Breast epithelium (tissue), 4 donors: ENCODE results near the gene ABCC1. TPM values are rescaled to one million over a fixed set of nuclear protein-coding genes. Genes with fewer than 3 reads are reported as not detected.

ENCODE experiments used
- DNase-seq, 2 donors: peaks; one replicate each; pipeline ENCODE4 v3.0.0-alpha.2; 2019; ENCODE audit warnings: low spot score in 2 of 2
- H3K27ac ChIP-seq, 2 donors: fragments of 200-600 bp; sonication (generic) in 1 of 2; one replicate each; pipeline ENCODE4 v1.5.1; 2016 to 2019; ENCODE audit warnings: mild to moderate bottlenecking in 1 of 2
- H3K27me3 ChIP-seq, 2 donors: fragments of 200-600 bp; sonication (generic) in 1 of 2; one replicate each; pipeline versions ENCODE4 v1.5.1 to v1.6.0; 2017 to 2019; ENCODE audit warnings: control low read depth in 1 of 2, mild to moderate bottlenecking in 1 of 2
- H3K36me3 ChIP-seq: fragments of 200-600 bp; one replicate; pipeline ENCODE4 v1.5.1; 2019
- H3K4me1 ChIP-seq, 2 donors: fragments of 200-600 bp; sonication (generic); one replicate each; pipeline ENCODE4 v1.5.1; 2016 to 2019; ENCODE audit warnings: control low read depth in 1 of 2
- H3K4me3 ChIP-seq, 3 donors: fragments of 200-600 bp; sonication (generic); 1 replicate in 2 of 3; 2 replicates in 1 of 3; pipeline ENCODE4 v1.5.1; 2016 to 2019; ENCODE audit warnings: mild to moderate bottlenecking in 3 of 3, moderate library complexity in 2 of 3
- H3K9me3 ChIP-seq, 2 donors: fragments of 200-600 bp; sonication (generic) in 1 of 2; one replicate each; pipeline ENCODE4 v1.5.1; 2016 to 2019; ENCODE audit warnings: control low read depth in 1 of 2
- CTCF ChIP-seq, 3 donors: fragments of 450-650 bp; IDR thresholded peaks; one replicate each; pipeline ENCODE4 v1.5.1; 2016 to 2017; ENCODE audit warnings: antibody characterized with exemption in 3 of 3, mild to moderate bottlenecking in 3 of 3, moderate library complexity in 3 of 3
- POLR2A ChIP-seq: fragments of 450-650 bp; IDR thresholded peaks from one replicate; pipeline ENCODE4 v1.6.1; 2016; ENCODE audit warnings: antibody characterized with exemption, mild to moderate bottlenecking, moderate library complexity
- POLR2AphosphoS5 ChIP-seq, 3 donors: sonication (generic); formaldehyde crosslinking; IDR thresholded peaks; one replicate each; pipeline ENCODE4 v1.6.1; 2017; ENCODE audit warnings: antibody characterized with exemption in 3 of 3
- intact Hi-C: fragments of 100-400 bp; cut with DNase I; formaldehyde crosslinking; loops from one replicate; pipeline ENCODE4 v1.15.1; 2023; ENCODE audit warnings: low total_unique reads
- total RNA-seq, 3 donors: library from RNA; depleted of rRNA; stranded (reverse); fragments of >200 nt; gene quantifications; one replicate each; pipeline ENCODE4 v1.1.0, GENCODE V29; 2016

The ABCC1 gene
- total RNA-seq, 3 donors from 2014 or later, result 14.6 to 26.9 (median 21.3) TPM

GRCh38 chr16:16073891-16074881 lies 124.8 kb downstream of the ABCC1 start:
- peak overlapping the region; percentile 16 to 20 for H3K27ac ChIP-seq
- no peaks in the 10 kb centered on the region for H3K9me3 ChIP-seq
- no peak overlapping the region for H3K4me3 ChIP-seq
- no peaks in the 10 kb centered on the region for H3K36me3 ChIP-seq
- no peaks in the 10 kb centered on the region for H3K27me3 ChIP-seq
- TF ChIP-seq POLR2AphosphoS5 (IDR thresholded peaks at IDR 0.05) (no peak), CTCF (IDR thresholded peaks at IDR 0.05) (no peak), POLR2A (no peak)
- H3K4me1 ChIP-seq, result no peaks in the 10 kb centered on the region
- intact Hi-C loops, result no loop called here
- peak in 1 of 2 donors; percentile 60 for DNase-seq

- no peak overlapping the region for H3K4me3 ChIP-seq
- intact Hi-C loops, result no loop called here
- H3K27me3 ChIP-seq, result no peaks in the 10 kb centered on the region
- TF ChIP-seq POLR2AphosphoS5 (IDR thresholded peaks at IDR 0.05) (peak in 2 of 3 donors; percentile 35 to 38), POLR2A (no peak)
- no peak for DNase-seq
- H3K36me3 ChIP-seq, result no peaks in the 10 kb centered on the region
- peak overlapping the region in 1 of 2 donors; percentile 10 for H3K27ac ChIP-seq
- H3K9me3 ChIP-seq, result no peaks in the 10 kb centered on the region
- H3K4me1 ChIP-seq, result no peaks in the 10 kb centered on the region
Observed at GRCh38 chr16:16075488-16076422, 126.3 kb downstream of the ABCC1 start.

GRCh38 chr16:16076423-16076813 lies 127.0 kb downstream of the ABCC1 start:
- intact Hi-C loops, result no loop called here
- Histone ChIP-seq H3K36me3 (no peaks in the 10 kb centered on the region), H3K27me3 (no peaks in the 10 kb centered on the region), H3K4me1 (no peaks in the 10 kb centered on the region), H3K27ac (no peak overlapping the region), H3K9me3 (no peaks in the 10 kb centered on the region), H3K4me3 (no peak overlapping the region)
- DNase-seq, result no peak
- TF ChIP-seq POLR2A, result no peak
- TF ChIP-seq POLR2AphosphoS5 (IDR thresholded peaks at IDR 0.05), result no peak
- TF ChIP-seq CTCF (IDR thresholded peaks at IDR 0.05), result no peak

GRCh38 chr16:16080465-16081065 lies 131.1 kb downstream of the ABCC1 start:
- peaks cover 0 to 7% of the 10 kb centered on the region in 2 donors for H3K9me3 ChIP-seq
- TF ChIP-seq CTCF (IDR thresholded peaks at IDR 0.05) (no peak), POLR2AphosphoS5 (IDR thresholded peaks at IDR 0.05) (no peak)
- no peak for DNase-seq
- H3K27me3 ChIP-seq, result no peaks in the 10 kb centered on the region
- no peaks in the 10 kb centered on the region for H3K4me1 ChIP-seq
- intact Hi-C loops, result no loop called here
- H3K36me3 ChIP-seq, result no peaks in the 10 kb centered on the region
- H3K27ac ChIP-seq, result no peak overlapping the region
- no peak overlapping the region for H3K4me3 ChIP-seq

- H3K9me3 ChIP-seq, result peaks cover 0 to 7% of the 10 kb centered on the region in 2 donors
- H3K27ac ChIP-seq, result no peak overlapping the region
- no peaks in the 10 kb centered on the region for H3K4me1 ChIP-seq
- TF ChIP-seq POLR2AphosphoS5 (IDR thresholded peaks at IDR 0.05), result no peak
- no peak for TF ChIP-seq POLR2A
- TF ChIP-seq CTCF (IDR thresholded peaks at IDR 0.05), result no peak
- intact Hi-C loops, result no loop called here
- no peak for DNase-seq
- no peaks in the 10 kb centered on the region for H3K36me3 ChIP-seq
- H3K4me3 ChIP-seq, result no peak overlapping the region
- H3K27me3 ChIP-seq, result no peaks in the 10 kb centered on the region
Observed at GRCh38 chr16:16081141-16081540, 131.7 kb downstream of the ABCC1 start.
